Neural cell (in vitro differentiated cells): ENCODE data around the gene MYBPC3.

Experiments
- EP300 ChIP-seq: fragments of 450-650 bp; conservative IDR thresholded peaks from 2 replicates; pipeline ENCODE4 v1.6.1; 2014; ENCODE audit warnings: antibody characterized with exemption, mild to moderate bottlenecking, moderate library complexity; ENCODE audit not compliant: poor library complexity, severe bottlenecking
- EZH2 ChIP-seq: fragments of 200-600, 300-800 bp; shearing (Covaris generic), sonication (generic); IDR thresholded peaks from 2 replicates; pipeline ENCODE4 v1.6.1; 2014; ENCODE audit warnings: antibody characterized with exemption, low read length, borderline replicate concordance, mild to moderate bottlenecking; ENCODE audit not compliant: insufficient read depth, poor library complexity, severe bottlenecking
- POLR2AphosphoS5 ChIP-seq: IDR thresholded peaks from 2 replicates; pipeline ENCODE4 v1.6.1; 2012
- RAD21 ChIP-seq: fragments of 450-650 bp; conservative IDR thresholded peaks from 2 replicates; pipeline ENCODE4 v1.6.1; 2014; ENCODE audit warnings: antibody characterized with exemption, mild to moderate bottlenecking, moderate library complexity
- REST ChIP-seq: IDR thresholded peaks from 2 replicates; pipeline ENCODE4 v1.6.1; 2012; ENCODE audit warnings: borderline replicate concordance
- TF ChIP-seq, protein P1 (sequence below): fragments of 450-650 bp; IDR thresholded peaks from 2 replicates; pipeline ENCODE4 v1.5.1; 2014; ENCODE audit warnings: antibody characterized with exemption, mild to moderate bottlenecking, moderate library complexity; ENCODE audit not compliant: poor library complexity, severe bottlenecking

DNA sequence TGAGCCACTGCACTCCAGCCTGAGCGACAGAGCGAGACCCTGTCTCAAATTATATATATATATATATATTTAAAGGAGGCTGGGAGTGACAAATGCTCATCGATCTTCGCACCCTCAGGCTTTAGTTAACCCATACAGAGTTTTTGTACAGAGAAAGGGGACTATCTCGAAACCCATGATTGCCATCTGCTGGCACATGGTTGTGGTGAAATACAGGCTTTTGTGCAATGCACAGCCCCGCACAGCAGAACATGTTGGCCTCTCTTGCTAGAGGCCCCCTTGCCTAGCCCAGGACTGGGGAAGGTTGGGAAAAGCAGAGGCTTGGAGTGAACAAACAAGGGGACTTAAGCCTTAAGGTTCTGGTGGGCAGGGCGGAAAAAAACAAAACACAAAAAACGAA, 3.6 kb downstream of the MYBPC3 start:
- TF ChIP-seq, protein P1, sequence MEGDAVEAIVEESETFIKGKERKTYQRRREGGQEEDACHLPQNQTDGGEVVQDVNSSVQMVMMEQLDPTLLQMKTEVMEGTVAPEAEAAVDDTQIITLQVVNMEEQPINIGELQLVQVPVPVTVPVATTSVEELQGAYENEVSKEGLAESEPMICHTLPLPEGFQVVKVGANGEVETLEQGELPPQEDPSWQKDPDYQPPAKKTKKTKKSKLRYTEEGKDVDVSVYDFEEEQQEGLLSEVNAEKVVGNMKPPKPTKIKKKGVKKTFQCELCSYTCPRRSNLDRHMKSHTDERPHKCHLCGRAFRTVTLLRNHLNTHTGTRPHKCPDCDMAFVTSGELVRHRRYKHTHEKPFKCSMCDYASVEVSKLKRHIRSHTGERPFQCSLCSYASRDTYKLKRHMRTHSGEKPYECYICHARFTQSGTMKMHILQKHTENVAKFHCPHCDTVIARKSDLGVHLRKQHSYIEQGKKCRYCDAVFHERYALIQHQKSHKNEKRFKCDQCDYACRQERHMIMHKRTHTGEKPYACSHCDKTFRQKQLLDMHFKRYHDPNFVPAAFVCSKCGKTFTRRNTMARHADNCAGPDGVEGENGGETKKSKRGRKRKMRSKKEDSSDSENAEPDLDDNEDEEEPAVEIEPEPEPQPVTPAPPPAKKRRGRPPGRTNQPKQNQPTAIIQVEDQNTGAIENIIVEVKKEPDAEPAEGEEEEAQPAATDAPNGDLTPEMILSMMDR = no peak
- TF ChIP-seq REST = no peak
- no peak for TF ChIP-seq EP300
- no peak for TF ChIP-seq EZH2
- TF ChIP-seq RAD21 = no peak
- no peak for TF ChIP-seq POLR2AphosphoS5
